Activated CD4-positive, alpha-beta T cell treated with anti-CD3 and anti-CD28 coated beads for 48 hours (primary cell): ENCODE measurements around the gene PTPRB.

Experiments
- DNase-seq: peaks from one replicate; pipeline ENCODE4 v3.0.0-alpha.2; 2020

Gene PTPRB

DNA sequence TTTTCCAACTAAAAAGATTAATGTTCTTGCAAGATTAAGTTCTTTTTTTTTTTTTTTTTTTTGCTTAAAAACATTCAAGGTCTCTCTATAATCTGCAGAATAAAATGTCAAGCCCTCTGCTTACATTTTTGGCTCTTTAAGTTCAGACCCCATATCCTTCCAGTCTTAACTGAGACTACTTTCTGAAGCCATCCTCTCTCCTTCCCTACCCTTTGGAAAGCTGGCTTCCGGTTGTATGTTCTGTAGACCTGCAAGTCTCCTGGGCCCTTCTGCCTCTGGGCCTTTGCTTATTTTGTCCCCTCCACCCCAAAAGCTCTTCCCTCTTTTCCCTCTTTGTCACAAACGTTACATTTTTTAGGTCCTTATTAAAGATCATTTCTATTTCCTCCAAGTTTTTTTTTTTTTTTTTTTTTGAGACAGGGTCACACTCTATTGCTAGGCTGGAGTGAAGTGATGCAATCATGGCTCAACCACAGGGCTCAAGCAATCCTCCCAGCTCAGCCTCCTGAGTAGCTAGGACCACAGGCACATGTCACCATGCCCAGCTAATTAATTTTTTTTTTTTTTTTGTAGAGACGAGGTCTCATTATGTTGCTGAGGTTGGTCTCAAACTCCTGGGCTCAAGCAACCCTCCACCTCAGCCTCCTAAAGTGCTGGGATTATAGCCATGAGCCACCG is 46.5 kb downstream of the PTPRB start:
- DNase-seq: no peak

DNA sequence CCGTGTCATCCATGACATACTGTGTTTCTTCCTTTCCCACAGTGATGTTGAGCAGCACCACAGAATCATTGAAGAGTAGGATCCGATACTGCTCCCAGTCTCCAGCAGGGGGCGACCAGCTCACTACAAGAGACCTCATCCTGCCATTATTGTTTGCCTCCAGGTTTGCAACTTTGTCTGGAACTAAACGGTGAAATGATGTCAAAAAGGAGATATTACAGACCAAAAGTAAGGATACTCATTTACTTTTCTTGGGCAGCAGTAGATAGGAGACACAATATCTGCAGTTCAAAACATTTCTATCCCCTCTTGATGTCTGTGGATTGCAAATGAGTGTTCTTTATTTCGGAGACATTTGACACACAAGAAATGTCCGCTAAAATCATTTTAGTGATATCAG is 47.2 kb downstream of the PTPRB start:
- DNase-seq: peak; percentile 73

DNA sequence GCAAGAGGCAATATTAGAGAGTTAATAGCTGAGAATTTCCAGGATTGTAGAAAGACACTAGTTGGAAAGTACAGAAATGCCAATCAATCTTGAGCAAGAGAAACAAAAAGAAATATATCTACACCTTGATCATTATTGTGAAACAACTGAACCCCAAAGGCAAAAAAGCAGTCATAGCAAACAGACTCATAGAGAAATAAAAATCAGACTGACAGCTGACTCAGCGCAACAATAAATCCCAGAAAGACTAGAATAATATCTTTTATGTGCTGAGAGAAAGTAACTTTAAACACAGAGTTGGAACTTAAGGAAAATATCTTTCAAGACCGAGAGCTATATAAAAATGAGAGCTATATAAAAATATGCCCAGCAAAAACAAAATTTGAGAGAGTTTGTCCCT is 52.9 kb downstream of the PTPRB start:
- no peak for DNase-seq

DNA sequence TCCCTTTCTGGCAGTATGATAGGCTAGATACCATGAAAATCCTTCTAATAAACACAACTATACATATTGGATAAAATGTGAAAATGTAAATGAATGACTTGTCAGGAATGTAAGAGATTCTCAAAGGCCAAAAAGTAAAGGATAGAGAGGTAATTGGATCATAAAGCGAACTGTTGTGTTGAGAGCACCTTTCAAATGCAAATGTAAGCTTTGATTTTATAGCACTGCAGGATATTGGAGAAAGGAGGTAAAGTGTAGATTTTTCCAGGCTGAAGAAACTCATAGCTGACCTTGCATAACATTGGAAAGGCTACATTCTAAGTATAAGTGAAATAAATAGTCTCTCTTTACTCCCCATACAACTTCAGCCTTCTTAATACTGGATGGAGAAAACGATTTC is 54.0 kb downstream of the PTPRB start:
- no peak for DNase-seq

DNA sequence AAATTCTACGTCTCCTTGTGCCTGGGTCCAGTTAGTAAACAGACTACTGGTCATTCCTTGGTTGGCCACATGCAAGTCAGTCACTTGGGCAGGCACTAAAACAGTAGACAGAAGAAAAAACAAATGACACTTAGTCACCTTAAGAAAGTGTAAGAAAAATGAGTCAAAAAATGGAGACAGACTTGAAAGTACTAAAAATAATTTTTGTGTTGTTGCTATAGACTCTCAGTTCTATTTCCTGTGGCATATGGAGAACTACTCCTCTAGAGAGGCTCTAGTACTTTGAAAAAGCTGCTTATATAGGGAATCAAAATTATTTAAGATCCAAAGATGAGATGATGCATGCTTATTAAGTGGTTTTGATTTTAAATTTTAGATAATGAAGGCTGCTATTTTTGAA is 56.0 kb downstream of the PTPRB start:
- DNase-seq: no peak

DNA sequence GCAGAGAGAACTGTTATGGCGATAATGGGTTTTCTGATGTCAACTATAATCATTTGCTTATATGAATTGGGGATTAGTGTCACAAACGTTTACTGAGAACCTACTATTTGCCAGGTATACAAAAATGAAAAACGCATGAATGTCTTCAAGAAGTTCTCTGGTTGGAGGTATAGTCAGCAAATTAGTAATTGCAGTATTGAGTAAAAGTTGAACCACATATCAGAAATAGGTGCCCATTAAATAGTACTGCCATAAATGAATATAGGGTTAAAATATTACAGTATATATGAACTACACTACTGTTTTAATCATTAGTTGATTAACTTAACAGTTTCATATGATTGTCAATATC is 60.0 kb downstream of the PTPRB start:
- no peak for DNase-seq

DNA sequence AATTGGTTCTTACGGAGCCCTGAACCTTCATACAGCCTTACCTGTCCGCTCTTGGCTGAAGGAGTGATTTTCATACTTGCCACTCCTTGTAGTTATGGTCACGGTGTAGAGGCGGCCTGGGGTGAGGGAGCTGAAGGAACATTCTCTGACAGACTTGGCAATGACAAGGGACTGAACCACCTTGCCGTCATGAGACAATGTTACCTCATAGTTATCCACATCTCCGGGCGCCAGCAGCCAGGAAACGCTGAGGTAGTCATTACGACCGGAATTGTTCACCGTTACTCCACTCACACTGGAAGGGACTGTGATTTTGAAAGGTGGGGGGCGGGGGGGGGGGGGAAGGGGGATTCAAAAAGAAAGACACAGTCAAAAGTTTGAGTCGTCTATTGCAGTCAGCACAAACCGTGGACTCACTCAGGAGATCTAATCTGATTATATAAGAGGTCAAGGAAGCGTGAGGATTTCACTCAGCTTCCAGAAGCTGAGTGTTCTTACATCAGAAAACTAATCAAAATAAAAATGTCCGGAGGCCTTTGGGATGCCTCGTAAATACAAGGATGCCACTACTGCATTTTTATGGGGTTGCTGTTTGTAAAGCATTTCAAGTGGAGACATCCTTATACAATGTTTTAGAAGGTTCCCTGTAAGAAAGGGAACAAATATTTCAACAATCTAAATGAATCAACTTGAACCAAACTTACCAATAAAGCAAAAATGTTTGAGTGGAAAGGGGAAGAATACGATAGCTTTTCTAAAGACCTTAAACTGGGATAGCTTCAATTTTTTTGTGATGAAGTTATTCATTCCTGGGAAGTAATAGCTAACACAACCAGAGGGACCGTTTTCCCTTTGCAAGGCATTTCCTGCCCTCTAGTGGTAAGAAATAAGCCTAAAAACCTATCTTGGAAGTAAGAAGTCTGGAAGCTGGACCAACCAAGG is 60.6 kb downstream of the PTPRB start:
- no peak for DNase-seq

DNA sequence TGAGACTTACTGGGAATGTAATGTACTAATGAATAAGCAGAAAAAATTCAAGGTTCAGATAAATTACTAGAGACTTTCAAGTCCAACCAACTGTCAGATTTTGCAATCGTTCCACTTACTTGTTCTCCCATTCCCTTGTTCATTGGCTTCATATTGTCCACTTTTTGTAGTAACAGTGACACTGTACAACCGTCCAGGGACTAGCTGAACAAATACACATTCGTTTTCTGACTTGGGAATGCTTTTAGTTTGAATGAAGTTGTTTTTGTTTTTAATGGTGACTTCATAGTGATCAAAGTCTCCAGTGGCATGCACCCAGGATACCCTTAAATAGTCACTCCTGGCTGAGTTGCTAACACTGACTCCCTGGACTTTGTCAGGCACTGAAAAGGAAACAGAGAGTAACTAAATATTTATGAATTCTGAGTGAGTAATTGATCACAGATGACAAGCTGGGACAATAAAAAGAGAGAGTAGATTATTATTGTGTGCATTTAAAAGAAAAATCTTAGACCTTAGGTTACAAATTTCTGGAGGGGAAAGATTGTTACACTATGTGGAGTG is 65.4 kb downstream of the PTPRB start:
- DNase-seq: no peak

DNA sequence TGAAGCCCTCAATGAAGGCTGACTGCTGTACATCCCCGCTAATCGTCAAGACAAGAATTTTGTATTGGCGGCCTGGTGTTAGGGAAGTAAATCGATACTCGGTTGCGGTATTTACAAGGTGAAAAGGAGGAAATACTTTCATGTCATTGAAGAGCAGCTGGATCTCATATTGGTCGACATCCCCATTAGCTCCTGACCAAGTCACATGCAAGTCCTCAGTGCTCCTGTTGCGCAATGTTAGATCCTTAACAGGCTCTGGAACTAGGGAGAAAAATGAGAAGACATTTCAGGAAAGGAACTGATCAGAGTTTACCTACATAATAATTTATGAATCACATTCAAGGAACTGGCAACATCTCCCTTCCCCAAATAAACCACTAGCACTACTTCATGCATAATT is 66.2 kb downstream of the PTPRB start:
- DNase-seq: no peak

DNA sequence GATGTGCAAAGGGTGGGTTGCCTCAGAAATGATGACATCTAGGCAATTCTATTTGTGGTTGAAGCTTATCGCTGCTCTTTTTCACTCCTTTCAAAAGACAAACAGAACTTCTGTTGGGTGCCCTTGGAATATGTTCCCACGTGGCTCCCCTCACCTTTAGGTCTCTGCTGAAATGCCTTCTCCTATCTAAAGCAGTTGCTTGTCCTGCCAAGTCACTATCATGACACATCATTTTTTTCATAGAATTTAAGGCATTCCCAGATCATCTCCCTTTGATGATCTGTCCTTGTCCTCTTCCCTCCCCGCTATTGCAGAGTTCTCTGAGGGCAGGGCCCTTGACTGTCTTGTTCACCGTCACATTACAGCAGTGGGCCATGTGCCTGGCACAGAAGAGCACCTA is 75.7 kb downstream of the PTPRB start:
- no peak for DNase-seq

DNA sequence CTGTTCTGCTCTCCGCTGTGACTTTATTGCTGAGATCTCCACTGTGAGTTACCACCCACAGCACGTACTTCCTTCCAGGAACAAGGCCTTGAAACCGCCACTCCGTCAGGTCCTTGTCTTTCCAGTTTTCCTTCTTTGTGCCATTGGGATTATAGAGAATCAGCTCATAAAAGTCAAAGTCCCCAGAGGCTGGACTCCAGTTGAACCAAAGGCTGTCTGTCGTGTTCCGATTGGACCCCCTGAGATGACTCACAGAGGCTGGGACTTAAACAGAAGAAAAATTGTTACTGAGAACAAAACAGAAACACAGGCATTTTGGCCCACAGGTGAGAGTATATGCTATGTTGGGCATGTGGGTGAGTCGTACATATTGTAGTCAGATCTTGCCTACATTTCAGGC is 76.6 kb downstream of the PTPRB start:
- DNase-seq: no peak

DNA sequence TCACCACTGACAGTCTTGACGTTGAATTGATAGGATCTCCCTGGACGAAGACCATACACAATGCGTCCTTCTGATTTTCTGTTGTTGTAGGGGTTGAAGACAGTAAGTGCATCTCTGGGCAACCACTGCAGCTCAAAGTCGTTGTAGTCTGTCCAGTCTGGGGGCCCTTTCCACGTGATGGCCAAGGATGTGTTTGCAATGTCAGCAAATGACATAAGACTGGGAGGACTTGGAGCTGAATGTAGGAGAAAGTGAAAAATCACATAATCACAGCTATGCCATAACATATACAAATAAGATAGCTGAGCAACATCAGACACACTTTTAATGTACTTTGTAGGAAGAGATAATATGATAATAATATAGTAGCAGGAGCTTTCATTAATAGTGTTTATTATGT is 77.8 kb downstream of the PTPRB start:
- DNase-seq: no peak

DNA sequence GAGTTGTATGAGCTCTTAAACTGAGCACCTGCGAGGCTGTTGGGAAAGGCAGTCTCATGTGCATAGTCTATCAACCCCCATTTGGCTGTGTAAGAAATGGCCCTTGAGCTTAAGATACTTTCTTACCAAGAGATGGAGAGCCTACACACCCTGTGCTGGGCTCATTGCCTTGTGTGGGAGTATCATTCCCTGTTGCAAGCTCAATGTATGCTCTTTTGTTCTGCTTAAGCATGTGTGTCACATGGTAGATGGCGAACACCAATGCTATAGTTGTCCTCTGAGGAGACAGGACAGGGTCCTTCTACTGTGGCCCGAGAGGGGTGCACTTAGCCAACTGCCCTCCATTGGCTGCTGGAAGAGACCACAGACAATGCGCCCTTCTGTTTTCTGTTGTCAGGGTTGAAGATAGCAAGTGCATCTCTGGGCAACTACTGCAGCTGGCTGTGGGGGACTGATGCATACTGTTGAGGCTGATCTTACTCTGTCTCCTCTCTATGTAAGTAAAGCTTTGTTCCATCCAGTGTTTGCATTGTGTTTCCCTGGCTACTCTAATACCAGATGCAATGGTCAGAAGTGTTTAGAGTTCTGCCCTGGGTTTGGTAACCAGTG is 79.5 kb downstream of the PTPRB start:
- no peak for DNase-seq

DNA sequence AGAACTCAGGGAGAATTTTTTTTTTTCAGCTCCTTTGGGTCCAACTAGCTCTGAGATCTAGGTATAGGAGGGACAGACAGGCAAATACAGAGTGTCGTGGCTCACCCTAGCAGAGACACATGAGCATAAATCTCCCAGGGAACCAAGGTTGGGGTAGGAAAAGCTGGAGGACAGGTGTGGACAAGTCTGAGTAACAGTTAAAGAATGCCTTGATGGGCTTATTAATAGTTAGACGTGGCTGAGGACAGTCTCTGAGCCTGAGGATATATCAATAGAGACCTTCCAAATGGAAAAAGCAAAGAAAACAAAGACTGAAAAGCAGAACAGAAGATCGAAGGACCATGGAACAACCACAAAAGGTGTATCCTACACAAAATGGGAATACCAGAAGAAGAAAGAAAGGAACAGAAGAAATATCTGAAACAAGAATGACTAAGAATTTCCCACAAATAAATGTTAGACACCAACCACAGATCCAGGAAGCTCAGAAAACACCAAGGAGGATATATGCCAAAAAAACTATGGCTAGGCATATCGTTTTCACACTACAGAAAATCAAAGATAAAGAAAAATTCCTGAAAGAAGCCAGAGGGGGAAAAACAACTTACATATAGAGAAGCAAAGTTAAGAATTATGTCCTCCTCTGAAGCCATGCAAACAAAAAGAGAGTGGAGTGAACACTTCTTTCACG is 80.9 kb downstream of the PTPRB start:
- no peak for DNase-seq

DNA sequence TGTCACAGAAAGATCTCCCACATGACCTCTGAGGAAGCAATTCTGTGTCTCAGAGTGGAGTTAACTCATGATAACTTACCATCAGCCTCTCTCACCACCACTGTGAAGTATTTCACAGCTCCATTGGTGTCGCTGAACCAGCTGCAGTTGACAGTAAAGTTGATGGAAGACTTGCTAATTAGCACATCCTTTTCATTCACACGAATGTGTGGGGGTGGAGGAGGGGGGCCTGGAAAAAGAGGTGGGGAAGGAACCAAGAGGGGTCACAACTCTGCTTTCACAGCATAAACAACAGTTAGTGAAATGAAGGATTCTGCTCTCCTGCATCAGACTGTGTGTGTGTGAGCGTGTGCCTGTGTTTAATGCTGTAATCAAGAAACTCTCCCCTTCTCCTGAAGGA is 82.1 kb downstream of the PTPRB start:
- no peak for DNase-seq

DNA sequence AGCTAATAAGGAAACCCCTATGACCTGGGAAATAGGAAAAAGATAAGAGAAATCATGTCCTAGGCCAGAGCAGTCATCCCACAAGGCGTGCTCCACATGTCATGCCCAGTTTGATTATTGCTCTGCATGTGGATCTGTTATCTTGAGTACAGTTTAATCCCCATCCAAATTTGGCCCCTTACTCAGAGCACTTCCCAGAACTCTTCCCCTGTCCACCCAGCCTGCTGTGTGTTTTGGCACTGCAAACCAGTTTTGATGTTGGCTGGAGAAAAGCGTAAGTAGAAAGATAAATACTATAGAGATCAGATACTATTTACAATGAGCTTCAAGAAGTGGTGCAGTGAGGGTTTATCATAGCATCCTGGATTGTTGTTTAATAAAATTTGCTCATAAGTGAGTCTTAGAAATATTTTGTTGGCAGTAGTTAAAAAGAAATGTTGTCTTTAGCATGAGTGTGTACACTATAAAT is 83.8 kb downstream of the PTPRB start:
- DNase-seq: no peak

DNA sequence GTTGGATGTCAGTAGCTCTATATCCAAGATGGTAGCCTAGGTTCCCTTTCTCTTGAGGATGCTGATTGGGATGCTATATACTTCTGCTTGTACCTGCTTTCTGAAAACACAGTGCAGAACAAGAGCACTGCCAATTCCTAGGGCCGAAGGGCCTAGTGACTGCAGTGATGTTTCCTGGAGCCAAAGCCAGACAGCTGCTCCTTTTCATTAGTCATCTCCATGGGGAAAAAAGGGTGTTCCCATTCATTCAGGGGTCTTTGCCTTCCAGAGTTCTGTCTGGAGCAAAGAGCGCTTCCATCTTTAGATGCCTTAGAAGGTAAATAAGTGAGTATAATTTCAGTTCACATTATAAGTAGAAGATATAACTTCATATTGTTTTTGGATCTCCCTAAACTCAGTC is 85.5 kb downstream of the PTPRB start:
- no peak for DNase-seq

DNA sequence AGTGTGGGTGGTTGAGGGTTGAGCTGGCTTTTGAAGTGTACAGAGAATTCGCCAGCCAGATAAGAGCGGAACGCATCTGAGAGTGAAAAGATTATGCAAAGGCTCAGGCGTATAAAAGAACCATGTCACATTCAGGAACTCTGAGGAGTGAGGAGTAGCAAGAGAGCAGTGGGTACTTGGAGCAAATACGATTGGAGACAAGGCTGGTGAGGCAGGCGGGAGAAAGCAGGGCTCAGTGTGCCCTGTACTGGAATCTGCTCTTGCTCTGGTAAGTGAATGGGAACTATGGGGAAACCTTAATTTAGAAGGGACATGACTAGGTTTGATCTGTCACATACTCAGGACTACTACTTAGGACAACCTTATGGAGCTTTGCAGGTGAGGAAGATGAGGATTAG is 87.0 kb downstream of the PTPRB start:
- DNase-seq: no peak

DNA sequence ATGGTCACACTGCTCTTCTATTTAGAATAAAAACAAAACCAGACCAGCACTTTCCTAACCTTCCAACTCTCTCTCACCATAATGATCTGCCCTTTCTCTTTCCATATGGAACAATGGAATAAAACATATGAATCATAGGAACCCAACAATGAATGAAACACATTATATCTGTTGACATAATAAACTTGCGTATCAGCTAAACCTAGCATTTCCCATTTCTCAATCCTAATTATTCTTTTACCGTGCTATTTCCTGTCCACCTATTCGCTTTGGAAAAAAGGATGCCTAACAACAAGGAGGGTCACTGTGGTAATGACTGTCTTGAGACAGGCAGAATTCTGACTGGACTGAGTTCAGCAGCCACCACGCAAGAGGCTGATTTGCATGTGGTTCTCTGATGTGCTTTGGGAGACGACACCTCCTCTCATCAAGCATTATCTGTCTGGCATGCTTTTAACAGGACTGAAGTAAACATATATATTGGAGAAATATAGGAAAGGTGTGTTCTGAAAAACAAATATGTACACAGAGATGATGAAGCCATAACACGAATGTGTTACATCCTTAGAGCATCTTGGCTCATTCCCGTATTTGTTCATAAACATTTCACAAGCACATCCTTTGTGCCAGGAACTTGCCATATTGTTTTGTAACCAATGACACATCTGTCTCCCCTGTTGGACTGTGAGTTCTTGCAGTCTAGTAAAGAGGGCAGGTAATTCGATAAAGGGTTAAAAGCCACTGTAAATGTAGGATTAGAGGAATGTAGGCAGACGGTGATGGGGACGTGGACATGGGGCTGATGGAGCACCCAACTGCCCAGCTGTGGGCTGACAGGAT is 87.7 kb downstream of the PTPRB start:
- no peak for DNase-seq

DNA sequence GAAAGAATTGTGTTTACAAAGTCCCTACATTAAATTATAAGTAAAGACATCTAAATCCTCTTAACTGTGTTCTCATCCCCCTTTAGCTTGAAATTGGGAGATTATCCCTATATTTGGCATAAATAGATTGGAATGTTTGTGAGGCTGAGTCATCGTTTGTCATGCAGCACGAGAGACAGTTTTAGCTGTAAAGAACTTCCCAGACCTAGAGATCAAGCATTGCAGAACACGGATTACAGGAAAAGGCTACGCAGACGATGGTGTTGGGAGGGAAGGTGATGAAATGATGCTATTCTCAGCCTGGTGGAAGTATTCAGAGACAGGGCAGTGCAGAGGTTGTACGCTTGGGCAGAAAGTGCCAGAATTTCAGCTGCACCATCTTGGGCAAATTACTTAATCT is 93.8 kb downstream of the PTPRB start:
- DNase-seq: no peak

DNA sequence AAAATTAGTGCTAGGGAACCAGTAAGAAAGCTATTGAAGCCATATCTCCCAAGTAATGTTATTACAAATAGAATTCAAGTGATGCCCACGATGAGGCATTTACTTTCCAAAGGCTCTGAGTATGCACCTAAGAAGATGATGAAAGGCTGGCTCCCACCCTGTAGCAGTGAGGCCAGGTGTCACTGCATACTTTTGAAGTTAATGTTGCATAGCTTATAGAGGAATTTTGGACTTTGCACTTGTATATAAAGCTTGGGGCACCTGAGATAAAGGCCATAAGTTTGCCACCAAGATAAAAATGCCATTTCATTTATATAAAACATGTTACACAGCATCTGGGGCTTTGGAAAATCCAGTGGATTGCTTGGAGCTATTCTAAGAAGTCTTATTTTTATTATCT is 96.2 kb downstream of the PTPRB start:
- DNase-seq: no peak

DNA sequence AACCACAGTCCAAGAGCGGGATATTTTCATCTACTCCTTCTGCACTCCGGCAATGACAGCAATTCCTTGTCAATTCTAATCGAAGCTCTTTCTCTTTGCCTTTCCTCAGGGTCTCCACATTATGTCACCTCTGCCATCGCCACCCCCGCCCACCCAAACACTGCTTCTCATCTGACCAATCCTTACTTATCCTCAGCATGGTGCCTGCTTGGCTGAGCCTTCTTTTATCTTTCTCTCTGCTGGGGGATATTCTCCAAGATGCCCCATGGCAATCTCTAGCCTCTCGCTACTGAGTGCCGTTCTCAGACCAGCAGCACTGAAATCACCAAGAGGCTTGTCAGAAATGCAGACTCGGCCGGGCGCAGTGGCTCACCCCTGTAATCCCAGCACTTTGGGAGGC is 100.6 kb downstream of the PTPRB start:
- DNase-seq: no peak
